ENCODE data around the gene KLHL21. TPM values are rescaled to one million over a fixed set of nuclear protein-coding genes. Genes with fewer than 3 reads are reported as not detected.
A peak's percentile ranks its signal among the peaks of the same experiment; 100 is the strongest.

The KLHL21 gene
- total and polyA plus RNA-seq, 7 donors: 83.1 to 253 (median 120) TPM

DNA sequence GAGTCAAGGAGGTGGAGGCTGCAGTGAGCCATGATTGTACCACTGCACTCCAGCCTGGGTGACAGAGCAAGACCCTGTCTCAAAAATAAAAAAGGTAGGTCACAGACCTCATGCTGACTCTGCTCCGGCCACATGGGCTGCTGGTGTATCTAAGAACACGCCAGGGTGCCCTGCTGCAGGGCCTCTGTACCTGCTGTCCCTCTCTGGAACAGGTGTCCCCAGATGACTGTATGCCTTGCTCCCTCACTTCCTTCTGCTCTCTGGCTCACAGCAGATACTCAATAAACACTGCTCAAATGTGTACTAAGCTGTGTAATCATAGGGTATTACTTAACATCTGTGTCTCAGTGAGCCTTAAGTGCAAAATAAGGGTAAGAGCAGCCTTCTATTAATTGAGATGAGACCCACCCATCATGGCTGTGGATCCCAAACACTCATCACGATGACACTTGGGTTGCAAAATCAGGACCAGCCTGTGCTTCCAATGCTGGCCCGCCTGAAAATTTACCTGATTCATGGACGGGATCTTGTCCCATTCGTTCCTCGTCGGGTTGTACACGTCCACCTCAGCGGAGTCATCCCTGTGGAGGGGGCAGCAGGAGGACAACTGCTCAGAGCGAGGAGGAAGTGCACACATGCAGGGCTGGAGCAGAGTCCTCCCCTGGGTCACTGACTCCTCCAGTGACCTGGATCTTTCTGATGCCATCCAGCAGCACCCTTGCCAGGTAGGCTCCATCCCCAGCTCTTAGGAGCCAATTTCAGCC, 7.5 kb downstream of the KLHL21 start:
- peak overlapping the region; percentile 98 for H3K27ac ChIP-seq
- peak in 3 of 4 donors; percentile 5 to 39 (median 35) for ATAC-seq
- no peak overlapping the region for H3K4me3 ChIP-seq
- no peaks in the 10 kb centered on the region for H3K9me3 ChIP-seq
- DNase-seq: peak in 1 of 2 donors; percentile 81
- peaks cover 7 to 89% of the 10 kb centered on the region in 2 donors for H3K36me3 ChIP-seq (ENCODE audit: insufficient read depth in 1 of 2, low read depth in 1 of 2)
- TF ChIP-seq, protein P1, sequence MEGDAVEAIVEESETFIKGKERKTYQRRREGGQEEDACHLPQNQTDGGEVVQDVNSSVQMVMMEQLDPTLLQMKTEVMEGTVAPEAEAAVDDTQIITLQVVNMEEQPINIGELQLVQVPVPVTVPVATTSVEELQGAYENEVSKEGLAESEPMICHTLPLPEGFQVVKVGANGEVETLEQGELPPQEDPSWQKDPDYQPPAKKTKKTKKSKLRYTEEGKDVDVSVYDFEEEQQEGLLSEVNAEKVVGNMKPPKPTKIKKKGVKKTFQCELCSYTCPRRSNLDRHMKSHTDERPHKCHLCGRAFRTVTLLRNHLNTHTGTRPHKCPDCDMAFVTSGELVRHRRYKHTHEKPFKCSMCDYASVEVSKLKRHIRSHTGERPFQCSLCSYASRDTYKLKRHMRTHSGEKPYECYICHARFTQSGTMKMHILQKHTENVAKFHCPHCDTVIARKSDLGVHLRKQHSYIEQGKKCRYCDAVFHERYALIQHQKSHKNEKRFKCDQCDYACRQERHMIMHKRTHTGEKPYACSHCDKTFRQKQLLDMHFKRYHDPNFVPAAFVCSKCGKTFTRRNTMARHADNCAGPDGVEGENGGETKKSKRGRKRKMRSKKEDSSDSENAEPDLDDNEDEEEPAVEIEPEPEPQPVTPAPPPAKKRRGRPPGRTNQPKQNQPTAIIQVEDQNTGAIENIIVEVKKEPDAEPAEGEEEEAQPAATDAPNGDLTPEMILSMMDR (IDR thresholded peaks at IDR 0.05): no peak
- H3K4me1 ChIP-seq: peaks cover 76% of the 10 kb centered on the region
- H3K27me3 ChIP-seq (ENCODE audit: insufficient read depth in 3 of 3, low read length in 2 of 3): no peaks in the 10 kb centered on the region
- WGBS, 3 donors: 62 to 85% (median 66%) methylated on average over 11 of the region's 11 CpGs
- intact Hi-C loops (cut with DNase I): no loop called here

DNA sequence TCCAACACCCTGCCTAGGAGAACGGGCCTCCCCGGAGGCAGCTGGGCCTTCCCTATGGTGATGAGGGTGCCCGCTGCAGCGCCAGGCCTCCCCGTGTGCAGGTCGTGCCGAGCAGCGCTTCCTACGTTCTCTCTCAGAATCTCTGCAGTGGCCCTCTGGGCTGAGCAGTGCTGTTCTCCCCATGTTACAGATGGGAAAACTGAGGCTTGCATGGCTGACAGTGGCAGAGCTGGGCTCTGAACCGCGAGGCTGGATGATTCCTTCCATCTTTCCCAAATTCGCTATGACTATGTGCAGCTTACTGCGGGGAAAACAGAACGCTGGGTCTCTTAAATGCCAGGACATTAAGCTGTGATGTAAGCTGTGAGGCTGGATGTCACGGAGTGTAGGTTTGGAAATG, 8.9 kb downstream of the KLHL21 start:
- ATAC-seq (no peak), DNase-seq (no peak)
- WGBS, 3 donors: 83 to 92% (median 89%) methylated on average over 15 of the region's 15 CpGs
- Histone ChIP-seq H3K36me3 (ENCODE audit: insufficient read depth in 1 of 2, low read depth in 1 of 2) (peaks cover 7 to 100% of the 10 kb centered on the region in 2 donors), H3K27ac (peak overlapping the region; percentile 98), H3K27me3 (ENCODE audit: insufficient read depth in 3 of 3, low read length in 2 of 3) (no peaks in the 10 kb centered on the region), H3K4me3 (no peak overlapping the region), H3K9me3 (no peaks in the 10 kb centered on the region), H3K4me1 (peaks cover 83% of the 10 kb centered on the region)
- TF ChIP-seq, protein P1 (IDR thresholded peaks at IDR 0.05): no peak
- intact Hi-C loops (cut with DNase I): no loop called here

DNA sequence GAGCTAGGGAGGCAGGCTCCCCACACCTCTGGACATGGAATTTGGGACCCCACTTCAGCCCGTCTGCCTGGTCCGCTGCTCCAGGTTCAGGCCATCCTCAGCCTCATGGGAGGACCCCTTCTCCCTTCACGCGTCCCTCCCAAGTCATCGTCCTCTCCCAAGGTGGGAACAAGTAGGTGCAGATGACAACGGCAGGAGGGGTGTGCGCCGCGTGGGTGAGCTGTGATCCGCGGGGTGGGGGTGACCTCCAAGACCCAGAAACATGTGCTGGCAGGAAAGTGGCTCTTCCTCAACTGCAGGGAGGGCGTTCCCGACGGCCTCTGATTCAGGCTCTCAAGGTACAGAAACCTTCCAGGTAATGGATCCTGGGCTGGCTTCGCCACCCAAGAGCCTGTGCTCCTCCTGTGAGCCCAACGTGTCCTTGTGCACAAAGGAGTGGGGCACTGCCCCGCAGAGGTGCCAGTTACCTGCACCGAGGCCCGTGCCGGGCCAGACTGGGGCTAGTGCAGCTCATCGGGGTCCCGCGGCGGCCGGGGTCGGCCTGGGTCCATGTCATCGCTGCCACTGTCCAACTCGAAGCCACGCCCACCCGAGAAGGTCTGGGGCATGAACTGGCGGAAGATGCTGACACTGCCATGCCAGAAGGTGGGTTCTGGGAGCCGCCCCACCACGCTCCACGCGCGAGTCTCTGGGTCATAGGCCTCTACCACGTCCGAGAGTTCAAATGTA, 9.6 kb downstream of the KLHL21 start:
- H3K36me3 ChIP-seq (ENCODE audit: insufficient read depth in 1 of 2, low read depth in 1 of 2): peaks cover 7 to 100% of the 10 kb centered on the region in 2 donors
- H3K4me1 ChIP-seq: peaks cover 83% of the 10 kb centered on the region
- intact Hi-C loops (cut with DNase I): no loop called here
- H3K27me3 ChIP-seq (ENCODE audit: insufficient read depth in 3 of 3, low read length in 2 of 3): no peaks in the 10 kb centered on the region
- 85 to 89% (median 85%) methylated on average over 38 of the region's 38 CpGs for WGBS, 3 donors
- DNase-seq (no peak), ATAC-seq (no peak)
- H3K9me3 ChIP-seq: no peaks in the 10 kb centered on the region
- H3K4me3 ChIP-seq: no peak overlapping the region
- TF ChIP-seq, protein P1 (IDR thresholded peaks at IDR 0.05): no peak
- H3K27ac ChIP-seq: peak overlapping the region; percentile 98

DNA sequence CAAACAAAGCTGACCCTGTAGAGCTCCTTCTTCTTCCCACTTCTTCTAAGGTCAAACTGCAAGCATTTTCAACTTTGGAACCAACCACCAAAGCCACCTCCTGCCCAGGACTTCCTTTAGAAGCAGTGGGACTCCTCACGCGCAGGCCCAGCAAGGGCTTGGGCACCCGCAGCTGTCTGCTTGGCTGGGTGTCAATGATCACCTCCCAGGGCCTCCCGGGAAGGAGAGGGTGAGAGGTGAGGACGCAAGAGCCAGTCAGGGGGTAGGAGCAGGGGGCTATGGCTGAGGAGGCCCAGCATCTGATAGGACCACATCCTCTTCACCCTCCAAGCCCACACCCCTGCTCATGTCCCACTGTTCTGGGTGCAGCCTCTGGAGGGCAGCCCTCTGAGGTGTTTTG, 10.2 kb downstream of the KLHL21 start:
- WGBS, 3 donors: 15 to 44% (median 23%) methylated on average over 5 of the region's 5 CpGs
- no peak for DNase-seq

More for the DNA sequence above, 10.2 kb downstream of the KLHL21 start:
- peak in 2 of 4 donors; percentile 14 to 31 for ATAC-seq
- intact Hi-C loops (cut with DNase I): no loop called here
- no peaks in the 10 kb centered on the region for H3K9me3 ChIP-seq
- peaks cover 83% of the 10 kb centered on the region for H3K4me1 ChIP-seq
- TF ChIP-seq, protein P1 (IDR thresholded peaks at IDR 0.05): no peak
- H3K36me3 ChIP-seq (ENCODE audit: insufficient read depth in 1 of 2, low read depth in 1 of 2): peaks cover 7 to 97% of the 10 kb centered on the region in 2 donors
- peak overlapping the region; percentile 98 for H3K27ac ChIP-seq
- H3K4me3 ChIP-seq: peak overlapping the region; percentile 3
- no peaks in the 10 kb centered on the region for H3K27me3 ChIP-seq (ENCODE audit: insufficient read depth in 3 of 3, low read length in 2 of 3)

Measured in psoas muscle (tissue), 8 donors.